Measurements from ENCODE around the gene CLASP2.

- TF ChIP-seq CTCF (IDR thresholded peaks at IDR 0.05; ENCODE audit: insufficient read depth, low read length, poor library complexity, severe bottlenecking) (no peak), EZH2phosphoT487 (conservative IDR thresholded peaks at IDR 0.05; ENCODE audit: low read length) (no peak)
Observed at GRCh38 chr3:33453331-33453761, 264.7 kb downstream of the CLASP2 start.

Data from SU-DHL-6 (cell line).